Body of pancreas (tissue), 4 donors: ENCODE results near the gene ALX4.

Source experiments
- POLR2A ChIP-seq, 3 donors: fragments of 450-650 bp; IDR thresholded peaks; one replicate each; pipeline ENCODE4 v1.6.1; 2016; ENCODE audit warnings: antibody characterized with exemption in 3 of 3, mild to moderate bottlenecking in 2 of 3
- TF ChIP-seq, protein P1 (sequence below), 7 experiments: fragments of 450-650 bp in 4 of 7; fragments of 200-600 bp in 3 of 7; sonication (generic) in 3 of 7; IDR thresholded peaks; one replicate each; pipeline ENCODE4 v1.5.1; 2016 to 2019; ENCODE audit warnings: antibody characterized with exemption in 7 of 7

DNA sequence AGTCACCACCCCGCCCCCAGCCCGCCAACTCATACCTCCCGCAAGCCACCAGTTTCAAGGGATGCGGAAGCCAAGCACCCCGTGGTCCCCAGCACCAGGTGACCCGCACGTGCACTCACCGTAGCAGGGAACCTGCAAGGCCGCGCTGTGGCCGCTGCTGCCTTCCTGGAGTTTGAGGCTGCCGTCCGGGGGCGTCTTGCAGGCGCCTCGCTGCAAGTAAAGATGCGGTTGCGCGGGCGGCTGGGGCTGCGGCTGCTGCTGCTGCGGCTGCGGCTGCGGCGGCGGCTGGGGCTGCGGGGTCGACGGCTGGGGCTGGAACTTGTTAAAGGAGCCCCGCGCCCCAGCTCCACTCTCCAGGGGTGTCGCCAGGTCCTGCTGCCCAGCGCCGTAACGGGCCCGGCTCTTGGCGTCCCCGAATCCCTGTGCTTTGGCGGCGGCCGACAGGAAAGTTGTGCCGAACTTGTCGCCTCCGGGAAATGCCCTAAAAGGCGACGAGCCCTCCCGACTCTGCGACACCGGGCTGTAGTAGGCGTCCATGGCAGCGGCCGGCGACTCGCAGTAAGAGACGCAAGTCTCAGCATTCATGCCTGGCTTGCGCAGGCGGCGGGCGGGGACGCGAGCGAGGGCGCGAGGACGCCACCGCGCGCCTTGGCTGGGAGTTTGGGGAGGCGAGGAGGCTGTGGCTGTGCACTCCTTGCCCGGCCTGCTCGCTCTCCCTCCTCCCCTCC is at the start of gene ALX4:
- TF ChIP-seq, protein P1, sequence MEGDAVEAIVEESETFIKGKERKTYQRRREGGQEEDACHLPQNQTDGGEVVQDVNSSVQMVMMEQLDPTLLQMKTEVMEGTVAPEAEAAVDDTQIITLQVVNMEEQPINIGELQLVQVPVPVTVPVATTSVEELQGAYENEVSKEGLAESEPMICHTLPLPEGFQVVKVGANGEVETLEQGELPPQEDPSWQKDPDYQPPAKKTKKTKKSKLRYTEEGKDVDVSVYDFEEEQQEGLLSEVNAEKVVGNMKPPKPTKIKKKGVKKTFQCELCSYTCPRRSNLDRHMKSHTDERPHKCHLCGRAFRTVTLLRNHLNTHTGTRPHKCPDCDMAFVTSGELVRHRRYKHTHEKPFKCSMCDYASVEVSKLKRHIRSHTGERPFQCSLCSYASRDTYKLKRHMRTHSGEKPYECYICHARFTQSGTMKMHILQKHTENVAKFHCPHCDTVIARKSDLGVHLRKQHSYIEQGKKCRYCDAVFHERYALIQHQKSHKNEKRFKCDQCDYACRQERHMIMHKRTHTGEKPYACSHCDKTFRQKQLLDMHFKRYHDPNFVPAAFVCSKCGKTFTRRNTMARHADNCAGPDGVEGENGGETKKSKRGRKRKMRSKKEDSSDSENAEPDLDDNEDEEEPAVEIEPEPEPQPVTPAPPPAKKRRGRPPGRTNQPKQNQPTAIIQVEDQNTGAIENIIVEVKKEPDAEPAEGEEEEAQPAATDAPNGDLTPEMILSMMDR (IDR thresholded peaks at IDR 0.05), result no peak
- no peak for TF ChIP-seq POLR2A (IDR thresholded peaks at IDR 0.05)
